IMR-90 (cell line): ENCODE results near the gene KCNT2. TPM values are rescaled to one million over a fixed set of nuclear protein-coding genes. Genes with fewer than 3 reads are reported as not detected.
A peak's percentile ranks its signal among the peaks of the same experiment; 100 is the strongest.

Experiments
- ATAC-seq: fragments of 200-7000 bp; cut with Tn5 transposase; 2 replicates; pipeline ENCODE4 v1.9.1; 2020; ENCODE audit warnings: low read depth, mild to moderate bottlenecking, moderate library complexity
- BruUV-seq: library from RNA; stranded (reverse); fragments of 400-500 nt; replicated peaks from 2 replicates; lab custom pipeline; 2021; lab: Mats Ljungman, UMichigan
- CTCF ChIA-PET: fragments of 300-600 bp; formaldehyde crosslinking; extraction: SDS; loops from one replicate; lab custom pipeline; 2021; ENCODE audit warnings: antibody characterized with exemption; lab: Yijun Ruan, JAX
- POLR2A ChIA-PET: fragments of 300-600 bp; sonication (Branson Sonifier 250); formaldehyde crosslinking; loops from one replicate; lab custom pipeline; 2022; ENCODE audit warnings: antibody characterized with exemption; ENCODE audit not compliant: unreplicated experiment; lab: Charles Lee
- DNase-seq: peaks from one replicate; pipeline ENCODE4 v3.0.0; 2013
- H2AFZ ChIP-seq: replicated peaks from 2 replicates; pipeline ENCODE3; 2013; ENCODE audit warnings: low read length, mild to moderate bottlenecking; ENCODE audit not compliant: poor library complexity
- H2AK5ac ChIP-seq: 2 replicates; pipeline ENCODE4 v1.6.1; 2013; ENCODE audit warnings: low read depth, low read length, inconsistent platforms
- H2AK9ac ChIP-seq: replicated peaks from 2 replicates; pipeline ENCODE3; 2013; ENCODE audit warnings: mild to moderate bottlenecking, low read depth, low read length, moderate library complexity; ENCODE audit not compliant: poor library complexity
- H2BK120ac ChIP-seq: 2 replicates; pipeline ENCODE4 v1.6.1; 2013; ENCODE audit warnings: low read depth, low read length, inconsistent platforms
- H2BK15ac ChIP-seq: 3 replicates; pipeline ENCODE4 v1.6.1; 2013; ENCODE audit warnings: low read depth, low read length, inconsistent platforms
- H2BK20ac ChIP-seq: 2 replicates; pipeline ENCODE4 v1.6.1; 2013; ENCODE audit warnings: low read depth, mild to moderate bottlenecking, inconsistent platforms, low read length, moderate library complexity
- H2BK5ac ChIP-seq: 2 replicates; pipeline ENCODE4 v1.6.1; 2013; ENCODE audit warnings: mild to moderate bottlenecking, low read depth, low read length, inconsistent platforms; ENCODE audit not compliant: poor library complexity, severe bottlenecking
- H3K14ac ChIP-seq: replicated peaks from 2 replicates; pipeline ENCODE4 v1.6.1; 2013; ENCODE audit warnings: low read depth, low read length, inconsistent platforms
- H3K18ac ChIP-seq: 2 replicates; pipeline ENCODE4 v1.6.1; 2013; ENCODE audit warnings: low read depth, low read length, control low read depth
- H3K23ac ChIP-seq: 2 replicates; pipeline ENCODE4 v1.6.1; 2013; ENCODE audit warnings: low read depth, low read length, inconsistent platforms
- H3K27ac ChIP-seq: 2 replicates; pipeline ENCODE4 v1.5.1; 2013; ENCODE audit warnings: mild to moderate bottlenecking, control low read depth, low read length; ENCODE audit not compliant: insufficient read depth
- H3K27me3 ChIP-seq: 2 replicates; pipeline ENCODE4 v1.6.1; 2013; ENCODE audit warnings: low read length; ENCODE audit not compliant: control insufficient read depth, insufficient read depth
- H3K36me3 ChIP-seq: 2 replicates; pipeline ENCODE4 v1.6.1; 2013; ENCODE audit warnings: low read length, mixed read lengths; ENCODE audit not compliant: control insufficient read depth, insufficient read depth
- H3K4ac ChIP-seq: 2 replicates; pipeline ENCODE4 v1.6.1; 2013; ENCODE audit warnings: low read depth, low read length, inconsistent platforms
- H3K4me1 ChIP-seq: 2 replicates; pipeline ENCODE4 v1.6.1; 2013; ENCODE audit warnings: low read length, mixed read lengths; ENCODE audit not compliant: control insufficient read depth, insufficient read depth
- H3K4me2 ChIP-seq: 2 replicates; pipeline ENCODE4 v1.6.1; 2013; ENCODE audit warnings: low read depth, mild to moderate bottlenecking, control low read depth, low read length, moderate library complexity
- H3K4me3 ChIP-seq: 2 replicates; pipeline ENCODE4 v1.5.1; 2013; ENCODE audit warnings: low read depth, mild to moderate bottlenecking, control low read depth, low read length, moderate library complexity; ENCODE audit not compliant: insufficient read depth
- H3K56ac ChIP-seq: 2 replicates; pipeline ENCODE4 v1.6.1; 2013; ENCODE audit warnings: low read length, inconsistent platforms; ENCODE audit not compliant: insufficient read depth; ENCODE audit errors: extremely low read depth
- H3K79me1 ChIP-seq, 2 experiments: 2 replicates each; pipeline ENCODE4 v1.6.1; 2013; ENCODE audit warnings: low read length in 2 of 2, inconsistent platforms in 1 of 2, low read depth in 1 of 2
- H3K9ac ChIP-seq: 2 replicates; pipeline ENCODE4 v1.6.1; 2013; ENCODE audit warnings: low read depth, low read length, control low read depth
- H3K9me1 ChIP-seq: 2 replicates; pipeline ENCODE4 v1.6.1; 2013; ENCODE audit warnings: low read length, inconsistent platforms; ENCODE audit not compliant: insufficient read depth
- H3K9me3 ChIP-seq: 2 replicates; pipeline ENCODE4 v1.6.1; 2013; ENCODE audit warnings: low read length; ENCODE audit not compliant: control insufficient read depth, insufficient read depth
- H4K20me1 ChIP-seq: 2 replicates; pipeline ENCODE4 v1.6.1; 2013; ENCODE audit warnings: low read length, inconsistent platforms; ENCODE audit not compliant: insufficient read depth
- H4K5ac ChIP-seq: 2 replicates; pipeline ENCODE4 v1.6.1; 2013; ENCODE audit warnings: mild to moderate bottlenecking, low read depth, low read length, control low read depth
- H4K8ac ChIP-seq, 2 experiments: 2 replicates each; pipeline ENCODE4 v1.6.1; 2013; ENCODE audit warnings: low read depth in 2 of 2, low read length in 2 of 2, control low read depth in 1 of 2, inconsistent platforms in 1 of 2
- H4K91ac ChIP-seq: 2 replicates; pipeline ENCODE4 v1.6.1; 2013; ENCODE audit warnings: low read depth, low read length, inconsistent platforms; ENCODE audit not compliant: insufficient read depth
- BHLHE40 ChIP-seq: fragments of 150-350 bp; IDR thresholded peaks from 2 replicates; pipeline ENCODE4 v1.6.1; 2016; ENCODE audit warnings: mild to moderate bottlenecking, low read depth, low read length
- CEBPB ChIP-seq: IDR thresholded peaks from 2 replicates; pipeline ENCODE4 v1.6.1; 2012; ENCODE audit warnings: low read depth, low read length, improper control_type of control experiment
- CHD1 ChIP-seq: IDR thresholded peaks from 2 replicates; pipeline ENCODE4 v1.6.1; 2012; ENCODE audit warnings: low read depth, low read length, improper control_type of control experiment
- CTCF ChIP-seq: conservative IDR thresholded peaks from 2 replicates; pipeline ENCODE4 v1.5.1; 2012; ENCODE audit warnings: mild to moderate bottlenecking, low read depth, low read length, improper control_type of control experiment
- ELK1 ChIP-seq: fragments of 150-350 bp; IDR thresholded peaks from 2 replicates; pipeline ENCODE4 v1.6.1; 2016; ENCODE audit warnings: low read depth, mild to moderate bottlenecking, low read length, moderate library complexity, borderline replicate concordance
- FOS ChIP-seq: fragments of 150-350 bp; IDR thresholded peaks from 2 replicates; pipeline ENCODE4 v1.6.1; 2016; ENCODE audit warnings: low read depth, low read length
- MAFK ChIP-seq: IDR thresholded peaks from 2 replicates; pipeline ENCODE4 v1.6.1; 2012; ENCODE audit warnings: low read depth, low read length, improper control_type of control experiment
- MAZ ChIP-seq: IDR thresholded peaks from 2 replicates; pipeline ENCODE4 v1.6.1; 2012; ENCODE audit warnings: low read depth, mild to moderate bottlenecking, low read length, improper control_type of control experiment, moderate library complexity, borderline replicate concordance
- MXI1 ChIP-seq: IDR thresholded peaks from 2 replicates; pipeline ENCODE4 v1.6.1; 2012; ENCODE audit warnings: low read depth, mild to moderate bottlenecking, low read length, moderate library complexity, borderline replicate concordance
- NFE2L2 ChIP-seq: fragments of 150-350 bp; IDR thresholded peaks from 2 replicates; pipeline ENCODE4 v1.6.1; 2016; ENCODE audit warnings: low read depth, mild to moderate bottlenecking, low read length
- POLR2A ChIP-seq: IDR thresholded peaks from 2 replicates; pipeline ENCODE4 v1.6.1; 2012; ENCODE audit warnings: mild to moderate bottlenecking, low read depth, low read length
- RAD21 ChIP-seq: IDR thresholded peaks from 2 replicates; pipeline ENCODE4 v1.6.1; 2012; ENCODE audit warnings: low read length, improper control_type of control experiment
- RCOR1 ChIP-seq: IDR thresholded peaks from 2 replicates; pipeline ENCODE4 v1.6.1; 2012; ENCODE audit warnings: mild to moderate bottlenecking, low read length, improper control_type of control experiment; ENCODE audit not compliant: insufficient replicate concordance
- RFX5 ChIP-seq: IDR thresholded peaks from 2 replicates; pipeline ENCODE4 v1.8.0; 2012; ENCODE audit warnings: low read depth, mild to moderate bottlenecking, low read length, moderate library complexity
- SMC3 ChIP-seq: fragments of 150-350 bp; IDR thresholded peaks from 2 replicates; pipeline ENCODE4 v1.6.1; 2016; ENCODE audit warnings: low read depth, mild to moderate bottlenecking, antibody characterized with exemption, low read length, moderate library complexity
- USF2 ChIP-seq: fragments of 150-350 bp; IDR thresholded peaks from 2 replicates; pipeline ENCODE4 v1.6.1; 2017; ENCODE audit warnings: mild to moderate bottlenecking, antibody characterized with exemption, low read length, low read depth
- dilution Hi-C: fragments of 300-500 bp; cut with HindIII; formaldehyde crosslinking; loops from one replicate; pipeline ENCODE4 v1.14.3; 2018; ENCODE audit warnings: low sequenced_read_pairs; ENCODE audit not compliant: unreplicated experiment
- in situ Hi-C: fragments of 300-500 bp; cut with MboI; formaldehyde crosslinking; loops from 3 replicates; pipeline ENCODE4 v1.14.3; 2019; ENCODE audit warnings: low sequenced_read_pairs, inconsistent platforms, mixed read lengths
- intact Hi-C: fragments of 100-400 bp; cut with micrococcal nuclease; formaldehyde crosslinking; loops from 2 replicates; pipeline ENCODE4 v1.10.0; 2022
- polyA plus RNA-seq, 3 experiments: library from polyadenylated mRNA; depleted of rRNA; stranded (reverse); fragments of >200 nt; gene quantifications; 2 replicates each; pipeline ENCODE4 v1.2.3, GENCODE V29; 2012; ENCODE audit warnings: low replicate concordance in 1 of 3
- total RNA-seq: library from RNA; depleted of rRNA; stranded (reverse); fragments of >200 nt; gene quantifications from 2 replicates; pipeline ENCODE4 v1.2.3, GENCODE V29; 2012

Gene KCNT2
- total and polyA plus RNA-seq, 2 of the 4 experiments (the other 2 are of a cell fraction), result 0.22 to 0.72 TPM

GRCh38 chr1:196433000-196433399 lies 175.2 kb downstream of the KCNT2 start:
- ChIA-PET CTCF (no interaction called here), POLR2A (no interaction called here)
- no peak overlapping the region for H3K23ac ChIP-seq

More at GRCh38 chr1:196433000-196433399, 175.2 kb downstream of the KCNT2 start:
- Histone ChIP-seq H3K9ac (no peak overlapping the region), H3K4ac (no peak overlapping the region), H3K9me3 (no peaks in the 10 kb centered on the region), H2BK20ac (no peak overlapping the region), H3K27ac (peak overlapping the region; percentile 80; the same call in 1 of the 2 replicates), H2BK5ac (no peak overlapping the region), H3K56ac (no peak overlapping the region), H3K79me1 (no peaks in the 10 kb centered on the region), H3K4me1 (no peaks in the 10 kb centered on the region), H4K20me1 (no peaks in the 10 kb centered on the region), H2AK5ac (no peak overlapping the region), H3K18ac (no peak overlapping the region), H4K5ac (no peak overlapping the region), H2BK120ac (no peak overlapping the region), H3K36me3 (no peaks in the 10 kb centered on the region), H2AFZ (no peak overlapping the region), H3K9me1 (no peaks in the 10 kb centered on the region), H3K14ac (no peak overlapping the region), H3K27me3 (no peaks in the 10 kb centered on the region), H3K4me3 (no peak overlapping the region), H2AK9ac (no peak overlapping the region), H4K8ac (no peak overlapping the region), H2BK15ac (no peak overlapping the region), H3K4me2 (no peak overlapping the region), H4K91ac (no peak overlapping the region)
- DNase-seq, result peak; percentile 4
- BruUV-seq, result no TSS peak
- no peak for TF ChIP-seq MXI1
- TF ChIP-seq RAD21, result no peak
- TF ChIP-seq MAFK, result no peak
- TF ChIP-seq ELK1, result no peak
- no peak for TF ChIP-seq BHLHE40
- no peak for TF ChIP-seq SMC3
- TF ChIP-seq FOS, result no peak
- TF ChIP-seq USF2, result no peak
- TF ChIP-seq RCOR1, result no peak
- TF ChIP-seq MAZ, result no peak
- no peak for TF ChIP-seq CEBPB
- TF ChIP-seq RFX5, result no peak
- TF ChIP-seq NFE2L2, result no peak
- TF ChIP-seq POLR2A, result no peak
- no peak for TF ChIP-seq CTCF
- TF ChIP-seq CHD1, result no peak
- dilution Hi-C loops (no loop called here), intact Hi-C loops (no loop called here), in situ Hi-C loops (no loop called here)
- ATAC-seq, result peak; percentile 63
